K562 (cell line): Measurements from ENCODE around the gene INSIG1. TPM values are rescaled to one million over a fixed set of nuclear protein-coding genes. Genes with fewer than 3 reads are reported as not detected.

Experiments
- ATAC-seq: fragments of 200-7000 bp; cut with Tn5 transposase; 3 replicates; pipeline ENCODE4 v1.9.1; 2020; ENCODE audit warnings: moderate library complexity
- BruUV-seq: library from RNA; stranded (reverse); fragments of 400-500 nt; replicated peaks from 2 replicates; lab custom pipeline; 2021; lab: Mats Ljungman, UMichigan
- CTCF ChIA-PET: fragments of 300-600 bp; formaldehyde crosslinking; extraction: SDS; loops from one replicate; lab custom pipeline; 2021; ENCODE audit warnings: low intra/inter-chr PET ratio; lab: Yijun Ruan, JAX
- POLR2A ChIA-PET: fragments of 300-600, 350-650 bp; sonication (Branson Sonifier 250); formaldehyde crosslinking; extraction: SDS; loops from one replicate; lab custom pipeline; 2021; ENCODE audit warnings: antibody characterized with exemption, inconsistent platforms; lab: Yijun Ruan, JAX
- DNase-seq, 4 experiments: peaks; one replicate each; pipeline versions ENCODE4 v3.0.0 to v3.0.0-alpha.2; 2011 to 2018; ENCODE audit warnings: low spot score in 3 of 4, mixed read lengths in 3 of 4; ENCODE audit errors: extremely low read depth in 1 of 4
- FAIRE-seq: peaks from 2 replicates; lab custom pipeline; 2011; peaks lifted over from hg19 to GRCh38; lab: Jason Lieb, UNC
- H2AFZ ChIP-seq: 2 replicates; pipeline ENCODE4 v1.6.0; 2011; ENCODE audit warnings: low read depth, low read length, control low read depth, inconsistent platforms
- H3K27ac ChIP-seq: fragments of 200-600 bp; 3 replicates; pipeline ENCODE4 v1.8.0; 2011; ENCODE audit warnings: low read depth, mild to moderate bottlenecking, control low read depth, inconsistent platforms, low read length, moderate library complexity, mixed read lengths; ENCODE audit errors: extremely low read depth
- H3K27me3 ChIP-seq, 2 experiments: fragments of 300-600 bp in 1 of 2; 2 replicates in 1 of 2; 3 replicates in 1 of 2; pipeline versions ENCODE4 v1.6.0 to v1.8.0; 2011; ENCODE audit warnings: inconsistent platforms in 2 of 2, low read length in 2 of 2, mild to moderate bottlenecking in 1 of 2, mixed read lengths in 1 of 2, moderate library complexity in 1 of 2; ENCODE audit not compliant: control insufficient read depth in 2 of 2, insufficient read depth in 2 of 2
- H3K36me3 ChIP-seq: fragments of 300-600 bp; 3 replicates; pipeline ENCODE4 v1.8.0; 2011; ENCODE audit warnings: mild to moderate bottlenecking, low read length, inconsistent platforms; ENCODE audit not compliant: control insufficient read depth, insufficient read depth
- H3K4me1 ChIP-seq, 2 experiments: fragments of 200-600 bp in 1 of 2; replicated peaks in 1 of 2; 2 replicates in 1 of 2; 3 replicates in 1 of 2; pipeline versions ENCODE4 v1.5.1 to v1.8.0; 2011; ENCODE audit warnings: inconsistent platforms in 2 of 2, low read length in 2 of 2, mild to moderate bottlenecking in 1 of 2, mixed read lengths in 1 of 2, moderate library complexity in 1 of 2; ENCODE audit not compliant: control insufficient read depth in 2 of 2, insufficient read depth in 2 of 2
- H3K4me2 ChIP-seq: 2 replicates; pipeline ENCODE4 v1.6.1; 2011; ENCODE audit warnings: low read length, control low read depth, inconsistent platforms, mixed read lengths; ENCODE audit not compliant: insufficient read depth
- H3K4me3 ChIP-seq: fragments of 200-600 bp; sonication (generic), shearing (Covaris generic); 2 replicates; pipeline ENCODE4 v1.5.1; 2016; ENCODE audit warnings: control low read depth, inconsistent platforms
- H3K79me2 ChIP-seq: fragments of 200-600 bp; 3 replicates; pipeline ENCODE4 v1.8.0; 2011; ENCODE audit warnings: low read length, inconsistent platforms; ENCODE audit not compliant: control insufficient read depth, insufficient read depth
- H3K9ac ChIP-seq, 2 experiments: 2 replicates each; pipeline versions ENCODE4 v1.6.0 to v1.6.1; 2011; ENCODE audit warnings: low read depth in 2 of 2, low read length in 2 of 2, control low read depth in 1 of 2, inconsistent platforms in 1 of 2, mild to moderate bottlenecking in 1 of 2, mixed read lengths in 1 of 2; ENCODE audit not compliant: insufficient read depth in 1 of 2
- H3K9me1 ChIP-seq: one replicate; pipeline ENCODE4 v1.6.0; 2011; ENCODE audit warnings: inconsistent platforms, mild to moderate bottlenecking, low read length, moderate library complexity; ENCODE audit not compliant: control insufficient read depth, insufficient read depth
- H3K9me3 ChIP-seq: replicated peaks from 2 replicates; pipeline ENCODE4 v1.5.1; 2011; ENCODE audit warnings: low read depth, low read length, inconsistent platforms; ENCODE audit not compliant: control insufficient read depth, insufficient read depth
- H4K20me1 ChIP-seq: replicated peaks from 2 replicates; pipeline ENCODE4 v1.6.1; 2011; ENCODE audit warnings: low read length, inconsistent platforms, mixed read lengths; ENCODE audit not compliant: control insufficient read depth, insufficient read depth
- ELF1 ChIP-seq: fragments of 200-800 bp; sonication (Bioruptor generic); IDR thresholded peaks from 2 replicates; pipeline ENCODE4 v1.6.1; 2016; ENCODE audit warnings: missing genetic modification characterization, missing compliant biosample characterization
- FOSL1 ChIP-seq: fragments of 200-800 bp; sonication (Bioruptor generic); conservative IDR thresholded peaks from 2 replicates; pipeline ENCODE4 v1.6.1; 2016; ENCODE audit warnings: missing genetic modification characterization, missing compliant biosample characterization
- MYC ChIP-seq, 2 experiments: fragments of 250-450 bp in 1 of 2; sonication (Bioruptor Pico) in 1 of 2; IDR thresholded peaks; 2 replicates each; pipeline versions ENCODE4 v1.5.1 to v1.6.1; 2012 to 2021; ENCODE audit warnings: low read depth in 2 of 2, borderline replicate concordance in 1 of 2, improper control_type of control experiment in 1 of 2, low read length in 1 of 2, mild to moderate bottlenecking in 1 of 2, moderate library complexity in 1 of 2
- NR2C1 ChIP-seq, 2 experiments: fragments of 450-650 bp; IDR thresholded peaks; 2 replicates each; pipeline ENCODE4 v1.6.1; 2017; ENCODE audit warnings: mild to moderate bottlenecking in 2 of 2, antibody characterized with exemption in 1 of 2, inconsistent platforms in 1 of 2, missing compliant biosample characterization in 1 of 2, missing genetic modification characterization in 1 of 2
- SMARCB1 ChIP-seq: IDR thresholded peaks from 2 replicates; pipeline ENCODE4 v1.6.1; 2011; ENCODE audit warnings: improper control_type of control experiment, low read depth; ENCODE audit not compliant: insufficient read length
- SUPT5H ChIP-seq: fragments of 450-650 bp; IDR thresholded peaks from 2 replicates; pipeline ENCODE4 v1.6.1; 2016
- TAF1 ChIP-seq: IDR thresholded peaks from 2 replicates; pipeline ENCODE4 v1.6.1; 2011; ENCODE audit warnings: mild to moderate bottlenecking, low read length, moderate library complexity; ENCODE audit not compliant: insufficient read depth, control insufficient read depth, severe bottlenecking; ENCODE audit errors: extremely low read depth
- ZBTB8A ChIP-seq: fragments of 450-650 bp; IDR thresholded peaks from 2 replicates; pipeline ENCODE4 v1.6.1; 2018; ENCODE audit warnings: mild to moderate bottlenecking, moderate library complexity; ENCODE audit not compliant: partially characterized antibody
- WGBS: fragments of 100-300 bp; shearing (Covaris generic); methylation state at CpG from one replicate; pipeline ENCODE4 v1.1.6; 2016; ENCODE audit warnings: low coverage, mixed read lengths; ENCODE audit not compliant: insufficient coverage; ENCODE audit errors: missing lambda C conversion rate; 5-methylcytosine and 5-hydroxymethylcytosine counted together
- in situ Hi-C: fragments of 300-500 bp; cut with MboI; formaldehyde crosslinking; loops from 4 replicates; pipeline ENCODE4 v1.15.0; 2018; ENCODE audit warnings: inconsistent platforms, mixed read lengths
- intact Hi-C: fragments of 100-400 bp; cut with micrococcal nuclease; formaldehyde crosslinking; loops from 2 replicates; pipeline ENCODE4 v1.14.2; 2022
- polyA plus RNA-seq, 8 experiments: library from polyadenylated mRNA; depleted of rRNA in 4 of 8; stranded (reverse) in 5 of 8; unstranded in 3 of 8; fragments of >200 nt; fragmentation: Nextera tagmentation in 2 of 8; fragmentation: Illumina TruSeq in 1 of 8; extraction: Ambion mirVana in 2 of 8; extraction: Trizol in 1 of 8; gene quantifications; 2 replicates each; pipeline versions ENCODE4 v1.2.1 to v1.2.3, GENCODE V29; 2011 to 2014; ENCODE audit warnings: inconsistent platforms in 1 of 8, missing spikeins in 1 of 8
- total RNA-seq, 7 experiments: library from RNA; depleted of rRNA in 6 of 7; stranded (reverse); fragments of >200 nt in 6 of 7; fragmentation: Illumina TruSeq in 2 of 7; extraction: Trizol in 2 of 7; gene quantifications; 2 replicates each; pipeline versions ENCODE4 v1.2.1 to v1.2.3, GENCODE V29; 2011 to 2021; ENCODE audit warnings: low replicate concordance in 1 of 7
- TF ChIP-seq, protein P1 (sequence below): fragments of 450-650 bp; conservative IDR thresholded peaks from 2 replicates; pipeline ENCODE4 v1.6.1; 2016; ENCODE audit warnings: missing genetic modification characterization, low read depth, mild to moderate bottlenecking, missing compliant biosample characterization, moderate library complexity
- TF ChIP-seq, protein P2 (sequence below): sonication (generic); formaldehyde crosslinking; IDR thresholded peaks from 2 replicates; pipeline ENCODE4 v1.8.1; 2023; ENCODE audit warnings: missing genetic modification reagents, mild to moderate bottlenecking, borderline replicate concordance
- TF ChIP-seq, protein P3 (sequence below): fragments of 450-650 bp; formaldehyde crosslinking; IDR thresholded peaks from 2 replicates; pipeline ENCODE4 v1.4.0; 2022; ENCODE audit warnings: missing genetic modification characterization

INSIG1 gene
- total and polyA plus RNA-seq, 9 of the 15 experiments (the other 6 are each of a cell fraction or from before 2014, with no cell fraction given): 57.1 to 787 (median 238) TPM

DNA sequence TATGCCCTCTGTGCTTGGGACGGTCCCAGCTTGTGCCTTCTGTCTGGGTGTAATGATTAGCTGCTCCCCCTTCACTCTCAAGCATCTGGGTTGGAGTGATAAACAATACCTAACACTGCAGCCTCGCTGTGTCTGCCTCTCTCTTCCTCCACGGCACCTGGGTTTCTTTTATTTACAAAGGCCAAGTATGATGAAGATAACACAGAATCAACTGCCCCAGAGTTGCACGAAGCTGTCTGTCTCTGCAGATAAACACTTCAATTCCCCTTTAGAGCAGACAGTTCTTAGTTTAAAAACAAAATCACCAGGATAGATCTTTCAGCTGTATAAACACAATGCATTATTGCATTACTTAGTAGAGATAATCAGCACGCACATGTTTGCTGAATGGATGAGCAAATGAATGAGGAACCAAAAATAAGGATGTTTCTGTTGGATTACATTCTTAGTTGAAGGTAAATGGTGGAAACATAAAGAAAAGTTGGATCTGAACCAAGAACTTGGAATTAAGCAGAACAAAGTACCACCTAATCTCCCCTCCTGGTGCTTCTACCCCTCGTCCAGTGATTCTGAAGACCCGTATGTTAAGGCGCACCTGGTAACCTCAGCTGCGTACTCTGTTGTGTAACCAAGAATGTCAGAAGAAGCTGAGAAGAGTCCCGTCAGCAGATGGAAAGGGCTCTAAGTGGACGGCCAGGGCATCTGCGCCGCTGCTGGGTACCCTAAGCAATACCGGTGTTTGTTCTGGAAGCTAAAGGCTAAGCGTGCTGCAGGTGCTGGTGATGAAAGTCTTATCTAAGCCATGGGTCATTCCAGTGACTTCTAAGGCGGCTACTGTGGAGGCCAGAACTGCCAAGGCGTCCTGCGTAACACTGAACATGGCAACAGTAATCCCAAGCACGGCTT, 26.6 kb downstream of the INSIG1 start:
- Histone ChIP-seq H3K4me2 (peak overlapping the region; percentile 61), H3K27me3 (peaks cover 0 to 27% of the 10 kb centered on the region in 2 experiments; a peak in 2 of 5 replicates), H3K27ac (peak overlapping the region; percentile 4; the same call in 1 of the 3 replicates), H3K79me2 (no peaks in the 10 kb centered on the region), H3K9ac (no peak overlapping the region), H3K36me3 (no peaks in the 10 kb centered on the region), H3K4me1 (peaks cover 6 to 15% of the 10 kb centered on the region in 2 experiments), H4K20me1 (no peaks in the 10 kb centered on the region), H3K4me3 (no peak overlapping the region), H3K9me1 (no peaks in the 10 kb centered on the region), H2AFZ (no peak overlapping the region), H3K9me3 (peaks cover 14% of the 10 kb centered on the region)
- no TSS peak for BruUV-seq
- DNase-seq: peak; percentile 83 to 91 (median 88)
- intact Hi-C loops: loop anchor here (1.0 kb wide), 1 partner anchor 27 kb away; the partner anchor contains the start of gene INSIG1
- FAIRE-seq: peak; percentile 94
- 7% methylated on average over 19 of the region's 19 CpGs for WGBS
- CTCF ChIA-PET: interaction anchor here (0.6 kb wide), 1 partner anchor 13 kb away, joined by 3 read pairs; no protein-coding TSS in a partner anchor
- POLR2A ChIA-PET: interaction anchor here (0.6 to 2.6 kb wide), 15 partner anchors 8 to 1023 kb away, joined by 3 to 15 read pairs (median 6); partner anchors contain the start of gene INSIG1
- in situ Hi-C loops: no loop called here
- peak; percentile 95 for ATAC-seq
- TF ChIP-seq NR2C1 (IDR thresholded peaks at IDR 0.05) (peak; percentile 63; the same call in 1 of the 2 replicates), NR2C1 (tag; IDR thresholded peaks at IDR 0.05) (peak; percentile 80), ELF1 (tag) (peak; percentile 70), SUPT5H (no peak), FOSL1 (peak; percentile 97), SMARCB1 (no peak), ZBTB8A (no peak), MYC (IDR thresholded peaks at IDR 0.05; ENCODE audit: low read depth, low read length) (peak; percentile 86), MYC (CRISPR knock-in tag; IDR thresholded peaks at IDR 0.05; ENCODE audit: borderline replicate concordance, low read depth) (no peak), TAF1 (peak; percentile 43)
- TF ChIP-seq, protein P1, sequence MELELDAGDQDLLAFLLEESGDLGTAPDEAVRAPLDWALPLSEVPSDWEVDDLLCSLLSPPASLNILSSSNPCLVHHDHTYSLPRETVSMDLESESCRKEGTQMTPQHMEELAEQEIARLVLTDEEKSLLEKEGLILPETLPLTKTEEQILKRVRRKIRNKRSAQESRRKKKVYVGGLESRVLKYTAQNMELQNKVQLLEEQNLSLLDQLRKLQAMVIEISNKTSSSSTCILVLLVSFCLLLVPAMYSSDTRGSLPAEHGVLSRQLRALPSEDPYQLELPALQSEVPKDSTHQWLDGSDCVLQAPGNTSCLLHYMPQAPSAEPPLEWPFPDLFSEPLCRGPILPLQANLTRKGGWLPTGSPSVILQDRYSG (tag): peak; percentile 96
- TF ChIP-seq, protein P2, sequence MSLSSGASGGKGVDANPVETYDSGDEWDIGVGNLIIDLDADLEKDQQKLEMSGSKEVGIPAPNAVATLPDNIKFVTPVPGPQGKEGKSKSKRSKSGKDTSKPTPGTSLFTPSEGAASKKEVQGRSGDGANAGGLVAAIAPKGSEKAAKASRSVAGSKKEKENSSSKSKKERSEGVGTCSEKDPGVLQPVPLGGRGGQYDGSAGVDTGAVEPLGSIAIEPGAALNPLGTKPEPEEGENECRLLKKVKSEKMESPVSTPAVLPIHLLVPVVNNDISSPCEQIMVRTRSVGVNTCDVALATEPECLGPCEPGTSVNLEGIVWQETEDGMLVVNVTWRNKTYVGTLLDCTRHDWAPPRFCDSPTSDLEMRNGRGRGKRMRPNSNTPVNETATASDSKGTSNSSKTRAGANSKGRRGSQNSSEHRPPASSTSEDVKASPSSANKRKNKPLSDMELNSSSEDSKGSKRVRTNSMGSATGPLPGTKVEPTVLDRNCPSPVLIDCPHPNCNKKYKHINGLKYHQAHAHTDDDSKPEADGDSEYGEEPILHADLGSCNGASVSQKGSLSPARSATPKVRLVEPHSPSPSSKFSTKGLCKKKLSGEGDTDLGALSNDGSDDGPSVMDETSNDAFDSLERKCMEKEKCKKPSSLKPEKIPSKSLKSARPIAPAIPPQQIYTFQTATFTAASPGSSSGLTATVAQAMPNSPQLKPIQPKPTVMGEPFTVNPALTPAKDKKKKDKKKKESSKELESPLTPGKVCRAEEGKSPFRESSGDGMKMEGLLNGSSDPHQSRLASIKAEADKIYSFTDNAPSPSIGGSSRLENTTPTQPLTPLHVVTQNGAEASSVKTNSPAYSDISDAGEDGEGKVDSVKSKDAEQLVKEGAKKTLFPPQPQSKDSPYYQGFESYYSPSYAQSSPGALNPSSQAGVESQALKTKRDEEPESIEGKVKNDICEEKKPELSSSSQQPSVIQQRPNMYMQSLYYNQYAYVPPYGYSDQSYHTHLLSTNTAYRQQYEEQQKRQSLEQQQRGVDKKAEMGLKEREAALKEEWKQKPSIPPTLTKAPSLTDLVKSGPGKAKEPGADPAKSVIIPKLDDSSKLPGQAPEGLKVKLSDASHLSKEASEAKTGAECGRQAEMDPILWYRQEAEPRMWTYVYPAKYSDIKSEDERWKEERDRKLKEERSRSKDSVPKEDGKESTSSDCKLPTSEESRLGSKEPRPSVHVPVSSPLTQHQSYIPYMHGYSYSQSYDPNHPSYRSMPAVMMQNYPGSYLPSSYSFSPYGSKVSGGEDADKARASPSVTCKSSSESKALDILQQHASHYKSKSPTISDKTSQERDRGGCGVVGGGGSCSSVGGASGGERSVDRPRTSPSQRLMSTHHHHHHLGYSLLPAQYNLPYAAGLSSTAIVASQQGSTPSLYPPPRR (CRISPR knock-in tag): peak; percentile 97; the same call in 1 of the 2 replicates
- TF ChIP-seq, protein P3, sequence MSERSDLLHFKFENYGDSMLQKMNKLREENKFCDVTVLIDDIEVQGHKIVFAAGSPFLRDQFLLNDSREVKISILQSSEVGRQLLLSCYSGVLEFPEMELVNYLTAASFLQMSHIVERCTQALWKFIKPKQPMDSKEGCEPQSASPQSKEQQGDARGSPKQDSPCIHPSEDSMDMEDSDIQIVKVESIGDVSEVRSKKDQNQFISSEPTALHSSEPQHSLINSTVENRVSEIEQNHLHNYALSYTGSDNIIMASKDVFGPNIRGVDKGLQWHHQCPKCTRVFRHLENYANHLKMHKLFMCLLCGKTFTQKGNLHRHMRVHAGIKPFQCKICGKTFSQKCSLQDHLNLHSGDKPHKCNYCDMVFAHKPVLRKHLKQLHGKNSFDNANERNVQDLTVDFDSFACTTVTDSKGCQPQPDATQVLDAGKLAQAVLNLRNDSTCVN (CRISPR knock-in tag): no peak; the same call in 1 of the 2 replicates
